Stimulated activated CD8-positive, alpha-beta memory T cell treated with anti-CD3 and anti-CD28 coated beads, Interleukin-4, amount 100 ng/mL, for 4 hours (primary cell): ENCODE results near the gene UBTD2.
"Not testable (repeated sequence)": the region's sequence is repeated elsewhere in the genome, so short reads cannot be mapped to it uniquely, and the experiment has no call there.

Experiments
- DNase-seq, 2 donors: peaks; one replicate each; pipeline ENCODE4 v3.0.0-alpha.2; 2020; ENCODE audit warnings: low read depth in 2 of 2, low spot score in 1 of 2

Gene UBTD2

DNA sequence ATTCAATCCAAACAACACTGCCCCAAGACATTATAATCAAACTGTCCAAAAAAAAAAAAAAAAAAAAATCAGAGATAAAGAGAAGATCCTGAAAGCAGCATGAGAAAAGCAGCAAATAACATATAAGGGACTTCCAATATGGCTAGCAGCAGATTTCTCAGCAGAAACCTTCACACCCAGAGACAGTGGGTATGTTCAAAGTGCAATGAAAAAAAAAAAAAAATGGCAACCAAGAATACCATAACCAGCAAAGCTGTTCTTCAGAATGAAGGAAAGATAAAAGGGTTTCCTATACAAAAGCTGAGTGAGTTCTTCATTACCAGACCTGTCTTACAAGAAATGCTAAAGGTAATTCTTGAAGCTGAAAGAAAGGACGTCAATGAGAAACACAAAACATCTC lies 32.1 kb downstream of the UBTD2 start:
- DNase-seq = no peak

GRCh38 chr5:172248637-172249036 lies 34.9 kb downstream of the UBTD2 start:
- DNase-seq = no peak

GRCh38 chr5:172245703-172246125 lies 37.9 kb downstream of the UBTD2 start:
- DNase-seq = no peak

DNA sequence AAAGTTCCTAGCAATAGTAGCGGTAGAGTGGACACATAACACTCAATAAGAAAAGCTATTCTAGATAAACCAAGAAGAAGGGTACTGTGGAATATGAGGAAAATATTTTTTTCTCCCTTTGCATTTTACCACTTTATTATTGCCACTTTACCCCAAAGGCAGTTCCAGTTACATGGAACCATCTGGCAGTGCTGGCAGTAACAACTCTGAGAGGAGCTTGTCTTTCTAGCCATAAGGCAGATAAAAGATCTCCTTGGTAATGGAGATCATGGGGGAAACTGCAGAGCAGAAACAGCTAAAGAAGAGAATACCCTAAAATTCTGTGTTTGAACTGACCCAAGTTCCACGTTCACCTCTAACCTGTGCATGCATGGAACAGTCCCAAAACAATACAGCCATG lies 38.5 kb downstream of the UBTD2 start:
- DNase-seq = no peak

GRCh38 chr5:172243302-172243701 lies 40.3 kb downstream of the UBTD2 start:
- DNase-seq = no peak

GRCh38 chr5:172238334-172238733 lies 45.2 kb downstream of the UBTD2 start:
- DNase-seq = no peak

DNA sequence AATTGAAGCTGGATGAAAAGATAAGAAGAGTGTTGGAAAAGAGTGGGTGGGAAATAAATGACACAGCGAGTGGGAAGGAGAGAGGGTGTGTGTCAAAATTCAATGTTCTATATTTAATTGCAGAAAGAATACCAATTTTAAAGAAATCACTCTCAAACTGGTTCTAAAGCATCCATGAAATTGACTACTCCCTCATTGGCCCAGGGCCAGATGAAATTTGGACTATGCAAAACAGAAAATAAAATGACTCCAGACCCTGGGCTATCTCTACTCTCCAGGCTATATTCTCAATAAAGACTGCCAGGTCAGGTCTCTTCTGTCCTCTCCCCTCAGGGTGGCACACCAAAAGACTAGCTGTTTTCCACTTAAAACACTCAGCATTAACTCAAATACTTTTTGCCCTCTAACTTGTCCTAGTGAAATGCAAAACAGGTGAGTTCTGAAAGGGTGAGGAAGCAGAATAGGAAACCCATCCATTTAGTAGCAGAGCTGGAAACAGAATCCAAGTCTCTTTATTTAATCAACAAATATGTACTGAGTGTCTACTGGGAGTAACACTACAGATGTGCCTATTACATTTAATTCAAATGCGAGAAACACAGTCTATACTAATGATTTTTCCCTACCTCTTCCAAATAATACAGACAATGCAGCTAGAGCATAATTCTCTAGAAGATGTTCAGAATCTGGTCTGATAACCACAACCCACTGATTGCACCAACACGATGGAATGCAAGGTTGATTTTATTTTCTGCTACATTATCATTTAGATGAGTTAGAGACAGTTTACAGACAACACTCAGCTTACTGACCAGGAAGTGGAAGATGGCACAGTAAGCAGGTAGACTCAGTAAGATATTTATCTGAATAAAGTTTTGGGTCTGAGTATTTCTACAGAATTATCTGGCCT lies 47.5 kb downstream of the UBTD2 start:
- DNase-seq = no peak

GRCh38 chr5:172235132-172235780 lies 48.3 kb downstream of the UBTD2 start:
- no peak for DNase-seq

GRCh38 chr5:172234031-172234430 lies 49.5 kb downstream of the UBTD2 start:
- no peak for DNase-seq

DNA sequence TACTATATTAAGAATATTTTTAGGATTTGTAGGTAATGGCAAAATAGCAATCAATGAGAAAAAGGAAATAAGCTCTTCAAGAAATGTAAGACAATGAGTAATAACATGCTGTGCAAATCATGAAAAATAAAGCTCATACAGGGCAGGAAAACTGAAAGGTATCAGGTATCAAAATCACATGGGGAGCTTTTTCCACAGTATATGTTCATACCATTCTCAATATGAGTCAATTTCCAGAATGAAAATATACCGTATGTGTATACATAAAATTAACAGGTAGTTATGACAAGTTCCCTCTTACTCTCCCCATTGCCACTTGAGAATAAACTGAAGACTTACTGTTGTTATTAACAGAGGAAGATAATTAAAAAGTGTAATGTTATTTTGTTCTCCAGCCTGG lies 53.7 kb downstream of the UBTD2 start:
- DNase-seq = no peak

DNA sequence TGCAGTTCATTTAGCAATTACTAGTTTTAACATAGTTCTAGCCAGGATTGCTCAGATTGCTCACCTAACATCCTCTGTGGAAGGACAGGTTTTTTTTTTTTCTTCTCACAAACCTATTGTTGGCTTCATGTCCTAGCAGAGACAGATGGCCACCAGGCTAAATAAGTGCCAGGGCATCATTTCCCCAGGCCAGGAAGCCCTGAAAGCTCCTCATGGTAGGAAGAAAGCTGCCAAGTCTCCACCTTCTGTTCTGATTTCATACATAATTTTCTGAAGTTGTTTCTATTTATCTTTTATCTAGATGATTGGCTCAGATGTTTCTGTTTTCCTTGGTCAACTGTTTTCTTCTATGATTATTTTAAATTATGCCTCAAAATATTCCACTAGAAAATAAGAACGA lies 58.6 kb downstream of the UBTD2 start:
- no peak for DNase-seq

DNA sequence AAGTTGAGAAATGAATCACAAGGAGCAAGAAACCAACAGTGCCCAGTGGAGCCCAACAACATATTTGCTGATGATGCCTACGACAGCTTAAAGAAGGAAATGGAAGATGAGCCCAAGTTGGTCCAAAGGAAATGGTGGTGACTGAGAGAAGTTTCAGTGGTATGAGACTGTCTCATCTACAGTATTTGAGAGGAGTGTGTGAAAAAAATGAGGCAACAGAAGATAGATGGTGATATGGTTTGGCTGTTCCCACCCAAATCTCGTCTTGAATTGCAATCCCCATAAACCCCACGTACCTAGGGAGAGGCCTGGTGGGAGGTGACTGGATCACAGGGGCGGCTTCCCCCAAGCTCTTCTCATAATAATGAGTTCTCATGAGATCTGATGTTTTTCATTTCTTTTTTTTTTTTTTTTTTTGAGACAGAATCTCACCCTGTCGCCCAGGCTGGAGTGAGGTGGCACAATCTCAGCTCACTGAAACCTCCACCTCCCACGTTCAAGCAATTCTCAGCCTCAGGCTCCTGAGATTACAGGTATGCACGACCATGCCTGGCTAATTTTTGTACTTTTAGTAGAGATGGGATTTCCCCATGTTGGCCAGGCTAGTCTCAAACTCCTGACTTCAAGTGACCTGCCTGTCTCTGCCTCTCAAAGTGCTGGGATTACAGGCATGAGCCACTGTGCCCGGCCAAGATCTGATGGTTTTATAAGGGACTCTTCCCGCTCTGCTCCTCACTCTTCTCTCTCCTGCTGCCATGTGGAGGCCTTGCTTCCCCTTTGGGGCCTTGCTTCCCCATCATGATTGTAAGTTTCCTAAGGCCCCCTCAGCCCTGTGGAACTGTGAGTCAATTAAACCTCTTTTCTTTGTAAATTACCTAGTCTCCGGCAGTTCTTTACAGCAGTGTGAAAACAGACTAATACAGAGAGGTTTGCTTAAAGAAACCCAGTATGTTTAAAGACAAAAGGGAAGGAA lies 59.4 kb downstream of the UBTD2 start:
- no peak for DNase-seq

DNA sequence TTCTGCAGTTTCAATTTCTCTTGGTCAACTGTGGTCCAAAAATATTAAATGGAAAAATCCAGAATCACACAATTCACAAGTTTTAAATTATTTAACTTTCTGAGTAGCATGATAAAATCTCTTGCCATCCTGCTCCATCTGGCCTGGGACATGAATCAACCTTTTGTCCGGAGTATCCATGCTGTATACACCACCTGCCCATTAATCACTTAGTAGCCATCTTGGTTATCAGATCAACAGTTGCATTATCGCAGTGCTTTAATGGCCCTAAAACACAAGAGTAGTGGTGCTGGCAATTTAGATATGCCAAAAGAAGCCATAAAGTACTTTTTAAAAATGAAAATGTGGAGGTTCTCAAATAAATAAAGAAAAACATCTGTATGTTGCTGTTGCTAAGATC lies 64.3 kb downstream of the UBTD2 start:
- no peak for DNase-seq

DNA sequence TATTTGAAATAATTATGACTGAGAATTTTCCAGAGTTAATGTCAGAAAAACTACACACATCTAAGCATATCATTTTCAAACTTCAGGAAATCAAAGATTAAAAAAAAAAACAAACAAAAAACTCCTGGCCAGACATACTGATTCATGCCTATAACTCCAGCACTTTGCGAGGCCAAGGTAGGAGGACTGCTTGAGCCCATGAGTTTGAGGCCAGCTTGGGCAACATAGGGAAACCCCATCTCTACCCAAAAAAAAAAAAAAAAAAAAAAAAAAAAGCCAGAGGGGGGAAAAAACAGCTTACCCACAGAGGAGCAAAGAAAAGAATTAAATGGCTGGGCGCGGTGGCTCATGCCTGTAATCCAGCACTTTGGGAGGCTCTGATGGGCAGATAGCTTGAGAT lies 67.2 kb downstream of the UBTD2 start:
- DNase-seq = no peak

DNA sequence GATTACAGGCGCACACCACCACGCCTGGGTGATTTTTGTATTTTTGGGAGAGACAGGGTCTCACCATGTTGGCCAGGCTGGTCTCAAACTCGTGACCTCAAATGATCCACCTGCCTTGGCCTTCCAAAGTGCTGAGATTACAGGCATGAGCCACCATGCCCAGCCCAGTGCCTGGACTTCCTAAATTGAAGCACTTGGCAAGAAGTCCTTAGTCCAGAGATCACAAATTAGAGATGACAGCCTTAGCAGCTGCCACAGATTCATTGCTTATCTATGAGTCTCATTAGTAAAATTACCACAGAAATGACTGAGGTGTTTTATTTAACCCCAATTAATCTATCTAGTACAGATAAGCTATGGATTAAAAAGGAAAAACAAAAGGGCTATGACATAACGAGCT lies 70.4 kb downstream of the UBTD2 start:
- DNase-seq = no peak

GRCh38 chr5:172211676-172212075 lies 71.9 kb downstream of the UBTD2 start:
- DNase-seq = no peak

GRCh38 chr5:172209714-172210113 lies 73.8 kb downstream of the UBTD2 start:
- no peak for DNase-seq

DNA sequence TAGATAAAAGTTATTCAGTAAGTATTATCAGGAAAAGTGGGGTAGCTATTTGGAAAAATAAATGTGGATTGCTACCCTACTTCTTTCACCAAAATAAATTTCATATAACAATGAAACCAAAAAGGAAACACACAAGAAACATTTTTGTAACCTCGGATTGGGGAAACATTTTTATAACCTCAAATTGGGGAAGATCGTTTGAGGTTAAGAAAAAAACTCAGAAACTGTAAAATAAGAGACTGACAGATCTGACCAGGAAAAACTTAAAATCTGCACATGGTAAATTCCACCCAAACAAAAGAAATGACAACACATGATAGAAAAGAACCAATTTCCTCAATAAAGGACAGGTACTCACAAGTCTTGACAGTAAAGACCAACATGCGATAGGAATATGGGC lies 76.1 kb downstream of the UBTD2 start:
- DNase-seq = no peak

- DNase-seq = not testable (repeated sequence)
Measured at GRCh38 chr5:172205984-172206383, 77.6 kb downstream of the UBTD2 start.

- no peak for DNase-seq
Measured at GRCh38 chr5:172200476-172200875, 83.1 kb downstream of the UBTD2 start.

- DNase-seq = no peak
Measured at GRCh38 chr5:172199446-172199845, 84.1 kb downstream of the UBTD2 start.
